GM19468 (cell line): ENCODE measurements around the gene PDK4.
"Not testable (repeated sequence)": the region's sequence is repeated elsewhere in the genome, so short reads cannot be mapped to it uniquely, and the experiment has no call there.

Source experiments
- ATAC-seq: cut with Tn5 transposase; IDR thresholded peaks from one replicate; pipeline ENCODE4 v1.9.1; 2021; ENCODE audit warnings: mild to moderate bottlenecking, moderate library complexity, moderate number of reproducible peaks; ENCODE audit not compliant: unreplicated experiment; ENCODE audit errors: extremely low read depth

Gene PDK4

DNA sequence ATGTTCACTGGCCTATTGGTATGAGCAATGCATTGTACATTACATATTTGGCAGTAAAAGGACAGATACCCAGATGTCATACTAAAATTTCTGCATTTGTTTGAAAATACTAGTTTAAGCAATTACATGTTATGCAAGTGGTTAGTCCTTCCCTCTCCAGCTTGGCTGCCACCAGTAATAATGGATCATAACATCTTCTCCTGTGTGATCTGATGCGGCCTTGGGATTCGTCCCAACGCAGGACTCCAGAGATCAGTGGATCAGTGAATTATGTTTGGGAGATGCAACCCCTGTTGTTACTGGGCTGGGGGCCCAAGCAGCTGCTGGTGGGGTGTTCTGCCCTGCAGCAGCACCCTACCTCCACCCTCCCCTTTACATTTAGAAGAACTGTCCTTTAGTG lies 11.2 kb upstream of the PDK4 start:
- no peak for ATAC-seq

DNA sequence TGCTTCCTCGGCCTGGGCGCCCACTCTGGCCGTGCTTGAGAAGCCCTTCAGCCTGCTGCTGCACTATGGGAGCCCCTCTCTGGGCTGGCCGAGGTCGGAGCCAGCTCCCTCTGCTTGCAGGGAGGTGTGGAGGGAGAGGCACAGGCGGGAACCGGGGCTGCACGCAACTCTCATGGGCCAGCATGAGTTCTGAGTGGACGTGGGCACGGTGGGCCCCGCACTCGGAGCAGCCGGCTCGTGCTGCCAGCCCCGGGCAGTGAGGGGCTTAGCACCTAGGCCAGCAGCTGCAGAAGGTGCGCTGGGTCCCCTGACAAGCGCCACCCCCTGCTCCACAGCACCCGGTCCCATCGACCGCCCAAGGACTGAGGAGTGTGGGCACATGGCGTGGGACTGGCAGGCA lies 9.0 kb upstream of the PDK4 start:
- ATAC-seq: no peak

DNA sequence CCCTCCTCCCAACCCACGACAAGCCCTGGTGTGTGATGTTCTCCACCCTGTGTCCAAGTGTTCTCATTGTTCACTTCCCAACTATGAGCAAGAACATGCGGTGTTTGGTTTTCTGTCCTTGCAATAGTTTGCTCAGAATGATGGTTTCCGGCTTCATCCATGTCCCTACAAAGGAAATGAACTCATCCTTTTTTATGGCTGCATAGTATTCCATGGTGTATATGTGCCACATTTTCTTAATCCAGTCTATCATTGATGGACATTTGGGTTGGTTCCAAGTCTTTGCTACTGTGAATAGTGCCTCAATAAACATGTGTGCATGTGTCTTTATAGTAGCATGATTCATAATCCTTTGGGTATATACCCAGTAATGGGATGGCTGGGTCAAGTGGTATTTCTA lies 8.5 kb upstream of the PDK4 start:
- not testable (repeated sequence) for ATAC-seq

DNA sequence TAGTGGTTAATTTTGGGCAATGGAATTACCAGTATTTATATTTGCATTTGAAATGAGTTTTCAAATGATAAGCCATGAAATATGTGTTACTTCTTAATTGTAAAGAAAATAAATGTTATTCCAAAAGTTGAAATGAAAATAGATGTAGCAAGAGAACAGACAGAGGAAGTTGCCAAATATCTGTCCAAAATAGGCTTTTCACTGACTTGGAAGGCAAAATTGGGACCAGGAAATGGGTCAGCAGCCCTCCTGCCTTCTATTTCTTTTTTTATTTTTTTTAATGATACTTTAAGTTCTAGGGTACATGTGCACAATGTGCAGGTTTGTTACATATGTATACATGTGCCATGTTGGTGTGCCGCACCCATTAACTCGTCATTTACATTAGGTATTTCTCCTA lies 8.1 kb upstream of the PDK4 start:
- ATAC-seq: not testable (repeated sequence)

GRCh38 chr7:95602421-95602820 lies 6.1 kb upstream of the PDK4 start:
- no peak for ATAC-seq

- no peak for ATAC-seq
These were observed 5.0 kb upstream of the PDK4 start for GRCh38 chr7:95601316-95601715.

DNA sequence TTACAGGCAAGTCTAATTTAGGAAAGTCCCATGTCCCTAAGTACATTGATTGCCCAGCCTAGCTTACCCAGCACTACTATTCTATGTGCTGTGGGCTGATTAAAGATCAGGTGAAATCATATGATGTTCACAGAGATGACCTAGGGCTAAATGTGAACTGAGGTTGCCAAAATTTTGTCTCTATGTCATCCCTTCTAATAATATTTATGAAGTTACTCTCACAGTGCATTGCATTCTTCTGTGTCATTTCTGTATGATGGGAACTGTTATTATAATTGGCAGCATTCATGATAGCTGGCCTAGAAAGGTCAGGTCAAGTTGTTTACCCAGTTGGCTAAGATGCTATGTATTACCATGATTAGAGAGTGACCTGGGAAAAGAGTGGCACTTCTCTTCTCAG lies 2.8 kb upstream of the PDK4 start:
- no peak for ATAC-seq

DNA sequence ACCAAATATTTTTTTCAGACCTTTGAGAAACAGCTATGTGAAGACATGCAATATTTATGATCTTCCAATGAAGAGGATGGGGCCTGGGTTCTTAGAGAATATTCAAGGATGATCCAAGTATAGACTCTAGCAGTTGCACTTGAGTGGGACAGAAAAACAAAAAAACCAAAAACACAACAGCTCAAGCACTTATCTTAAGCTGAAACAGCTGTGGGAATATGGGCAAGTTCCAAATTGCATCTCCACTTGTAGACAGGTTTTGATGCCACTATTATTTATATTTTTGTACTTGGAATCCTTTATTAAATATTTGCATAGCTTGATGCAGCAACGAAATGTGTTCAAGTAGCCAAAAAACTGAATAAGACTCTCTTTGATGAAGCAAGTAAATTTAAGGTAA lies 2.2 kb upstream of the PDK4 start:
- no peak for ATAC-seq

GRCh38 chr7:95595746-95596197 lies 544 bp downstream of the PDK4 start:
- no peak for ATAC-seq

DNA sequence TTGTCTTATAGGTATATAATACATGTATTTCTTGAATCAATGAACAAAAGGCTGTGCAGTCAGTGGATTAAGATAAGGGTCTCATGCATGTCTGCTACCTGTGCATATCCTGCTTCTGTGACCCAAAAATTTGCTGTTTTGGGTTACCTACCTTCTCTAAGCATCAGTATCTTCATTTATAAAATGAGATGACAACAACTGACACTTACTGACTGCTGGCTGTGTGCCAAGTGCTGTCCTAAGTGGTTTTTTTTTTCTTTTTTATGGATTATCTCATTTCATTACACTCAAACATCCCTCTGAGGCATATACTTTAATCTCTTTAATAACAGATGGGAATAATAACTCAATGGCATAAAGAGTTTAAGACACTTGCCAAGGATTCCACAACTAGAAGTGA lies 2.1 kb downstream of the PDK4 start:
- ATAC-seq: no peak

DNA sequence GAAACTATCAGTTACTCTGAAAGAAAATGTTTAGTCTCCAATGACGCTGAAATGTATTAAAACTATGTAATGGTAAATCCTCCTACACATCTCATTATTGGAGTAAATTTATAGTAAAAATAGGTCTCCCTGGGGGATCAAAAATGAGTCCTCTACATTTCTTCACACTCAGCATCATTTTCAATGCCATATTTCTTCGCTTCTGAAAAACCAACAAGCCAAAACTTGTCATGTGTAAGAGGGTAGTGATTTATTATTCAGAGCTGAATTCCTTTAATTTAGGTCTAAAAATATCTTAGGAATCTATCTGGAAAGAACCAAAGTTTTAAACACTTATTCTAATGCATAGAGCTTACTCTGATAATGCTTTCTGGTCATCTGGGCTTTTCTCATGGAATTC lies 3.0 kb downstream of the PDK4 start:
- no peak for ATAC-seq

DNA sequence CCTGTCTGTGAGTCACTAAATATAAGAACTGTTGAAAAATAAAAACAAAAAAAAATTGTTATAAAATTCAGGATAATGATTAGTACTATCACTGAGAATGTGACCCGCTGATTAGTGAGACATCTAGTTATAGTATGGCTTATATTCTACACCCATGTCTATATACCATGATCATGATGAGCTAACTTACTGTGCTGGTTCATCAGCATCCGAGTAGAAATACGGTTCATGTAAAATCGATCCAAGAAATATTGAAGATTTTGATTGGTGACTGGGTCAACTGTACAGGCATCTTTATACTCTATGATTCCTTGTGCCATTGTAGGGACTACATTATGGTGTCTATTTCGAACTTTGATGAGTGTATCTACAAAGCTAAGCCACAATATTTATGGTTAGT lies 3.7 kb downstream of the PDK4 start:
- ATAC-seq: no peak

- no peak for ATAC-seq
These were observed 5.7 kb downstream of the PDK4 start for GRCh38 chr7:95590387-95591248.

DNA sequence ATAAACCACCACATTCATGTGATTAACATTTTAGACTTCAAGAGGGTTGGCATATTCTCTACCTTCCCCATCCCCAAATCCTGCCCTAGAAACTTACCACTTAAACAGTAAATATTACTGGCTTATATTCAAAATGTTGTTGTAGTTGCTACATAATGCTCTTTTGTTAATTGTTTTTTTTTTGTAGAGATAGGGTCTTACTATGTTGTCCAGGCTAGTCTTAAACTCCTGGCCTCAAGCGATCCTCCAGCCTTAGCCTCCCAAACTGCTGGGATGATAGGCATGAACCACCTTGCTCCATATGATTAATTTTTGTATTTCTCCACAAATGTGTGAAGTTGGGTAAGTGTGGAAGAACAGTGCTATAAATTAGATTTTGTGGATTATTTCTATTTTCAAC lies 6.5 kb downstream of the PDK4 start:
- no peak for ATAC-seq

DNA sequence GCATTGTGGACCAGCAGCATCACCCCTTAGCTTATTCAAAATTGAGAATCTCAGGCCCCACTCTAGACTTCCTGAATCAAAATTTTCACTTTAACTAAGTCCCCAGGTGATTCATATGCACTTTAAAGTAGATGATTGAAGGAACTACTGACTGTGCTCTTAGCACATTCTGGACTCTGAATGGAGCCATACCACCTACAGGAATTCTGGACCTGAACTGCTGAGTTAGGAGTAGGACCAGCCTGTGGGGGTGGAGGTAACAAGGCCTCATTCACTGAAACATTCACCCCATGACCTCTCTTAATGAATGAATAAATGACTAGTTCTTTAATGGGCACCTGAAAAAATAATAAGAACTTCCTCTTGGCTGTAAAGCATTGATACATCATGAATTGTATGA lies 7.3 kb downstream of the PDK4 start:
- ATAC-seq: no peak

DNA sequence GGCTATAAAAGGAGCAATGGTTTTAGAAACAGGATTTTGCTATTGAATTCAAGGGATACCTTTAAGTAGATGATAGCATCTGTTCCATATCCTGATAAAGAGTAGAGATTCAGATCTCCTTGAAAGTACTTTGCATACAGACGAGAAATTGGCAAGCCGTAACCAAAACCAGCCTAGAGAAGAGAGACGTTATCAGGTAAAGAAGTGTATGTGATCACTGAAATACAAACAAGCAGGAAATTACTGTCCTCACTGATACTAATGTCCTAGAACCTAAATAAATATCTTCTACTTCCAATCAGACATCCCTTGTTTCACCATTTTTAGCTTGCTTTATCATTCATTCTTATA lies 9.4 kb downstream of the PDK4 start:
- ATAC-seq: no peak

- no peak for ATAC-seq
These were observed 10.9 kb downstream of the PDK4 start for GRCh38 chr7:95585426-95585789.

- ATAC-seq: no peak
These were observed 11.4 kb downstream of the PDK4 start for GRCh38 chr7:95584769-95585425.

GRCh38 chr7:95583834-95584621 lies 12.3 kb downstream of the PDK4 start:
- no peak for ATAC-seq

DNA sequence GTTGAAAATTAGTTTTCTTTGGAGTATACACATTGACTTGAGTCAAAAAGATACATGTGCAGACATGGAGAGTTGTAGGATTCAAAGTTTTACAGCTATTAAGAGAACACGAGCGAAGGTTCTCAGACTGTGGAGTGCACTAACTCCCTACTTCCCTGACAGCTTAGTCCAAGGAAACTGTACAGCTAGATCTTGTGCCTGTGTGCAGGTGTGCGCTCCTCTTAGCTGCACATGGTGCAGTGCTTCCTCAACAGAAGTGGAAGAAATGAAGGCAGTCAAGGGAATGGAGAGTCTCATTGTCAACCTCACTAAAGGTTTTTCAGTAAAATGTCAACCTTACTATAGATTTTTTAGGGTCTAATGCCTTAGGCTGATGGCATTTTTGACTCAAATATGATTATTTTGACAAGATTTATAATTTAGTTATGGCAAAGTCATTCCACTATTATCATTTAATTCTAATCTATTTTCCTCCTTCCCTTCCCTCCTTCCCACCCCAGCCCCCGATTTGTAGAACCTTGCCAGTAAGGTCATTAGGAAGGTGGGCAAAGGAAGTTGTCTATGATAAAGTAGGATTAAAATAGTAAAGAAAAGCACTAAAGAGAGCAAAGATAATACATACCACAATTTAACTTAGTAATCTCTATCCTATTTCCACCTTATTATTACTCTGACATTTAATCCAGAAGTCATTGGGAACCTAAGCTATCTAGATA lies 13.6 kb downstream of the PDK4 start:
- ATAC-seq: no peak

DNA sequence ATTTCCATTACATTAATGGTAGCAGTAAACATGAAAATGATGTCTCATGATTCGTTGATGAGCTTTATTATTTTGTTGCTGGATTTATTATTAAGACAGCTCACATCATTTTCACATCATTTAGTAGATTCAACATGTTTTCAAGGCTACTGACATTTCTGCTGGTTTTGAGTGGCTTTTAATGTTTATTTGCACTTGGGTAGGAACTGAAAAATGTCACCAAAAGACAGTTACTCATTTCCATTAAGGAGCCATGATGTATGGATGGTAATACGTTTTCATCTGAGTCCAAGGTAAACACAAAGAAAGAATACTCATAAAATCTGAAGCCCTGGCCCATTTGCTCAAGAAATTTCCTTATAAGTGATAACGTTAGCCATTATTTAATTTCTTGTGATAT lies 14.8 kb downstream of the PDK4 start:
- no peak for ATAC-seq
